Central memory CD4-positive, alpha-beta T cell (primary cell): ENCODE data around the gene SLIRP.
A peak's percentile ranks its signal among the peaks of the same experiment; 100 is the strongest.
"Not testable (repeated sequence)": the region's sequence is repeated elsewhere in the genome, so short reads cannot be mapped to it uniquely, and the experiment has no call there.

Experiments
- DNase-seq: peaks from one replicate; pipeline ENCODE4 v3.0.0; 2022
- total RNA-seq, 3 experiments: gene quantifications; one replicate each; lab custom pipeline; 2026; lab: John Stamatoyannopoulos, UW

The SLIRP gene
- total RNA-seq = 12.0 to 67.5 (median 12.7) reads per million in 3 experiments

GRCh38 chr14:77707724-77708408 lies at the start of gene SLIRP, which contains the start of gene ALKBH1:
Gene SLIRP (plus strand): TSS chr14:77708103. CDS start chr14:77708112, 9 bp downstream.
Gene ALKBH1 (minus strand): TSS chr14:77708023. CDS start chr14:77708004, 19 bp downstream.
- peak; percentile 84 for DNase-seq

DNA sequence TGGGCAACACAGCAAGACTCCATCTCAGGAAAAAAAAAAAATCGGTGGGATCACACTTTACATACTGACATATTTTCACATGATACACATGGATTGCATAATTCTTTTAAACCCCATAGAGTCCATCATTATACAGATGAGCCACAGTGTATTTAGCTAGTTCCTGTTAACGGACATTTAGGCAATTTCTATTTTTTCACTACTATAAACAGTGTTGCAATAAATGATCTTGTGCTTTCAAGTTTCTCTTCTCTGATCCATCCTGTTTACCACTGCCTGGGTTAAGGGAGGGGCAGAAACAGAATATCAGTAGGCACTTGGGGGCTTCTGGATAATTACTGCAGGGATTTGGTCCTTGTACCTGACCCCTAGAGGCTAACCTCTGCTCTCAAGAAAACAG lies 48.1 kb upstream of the SLIRP start:
- DNase-seq = no peak

DNA sequence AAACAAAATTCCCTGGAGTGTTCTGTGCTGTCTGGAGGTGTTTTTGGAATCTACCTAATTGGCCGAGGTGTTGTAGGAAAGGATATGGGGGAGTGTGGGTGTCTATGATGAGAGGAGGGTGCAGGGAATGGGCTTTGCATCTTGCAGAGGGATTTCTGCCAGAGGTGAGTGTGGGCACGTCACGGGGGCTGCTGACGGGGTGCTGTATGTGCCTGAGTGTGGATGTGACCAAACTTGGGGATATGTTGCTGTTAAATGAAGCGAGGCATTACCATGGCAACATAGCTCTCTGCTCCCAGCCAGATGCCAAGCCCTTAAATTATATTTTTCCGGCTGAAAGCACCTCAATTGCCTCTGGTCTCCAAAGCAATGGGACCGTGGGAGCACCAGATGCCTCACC lies 47.1 kb upstream of the SLIRP start:
- DNase-seq = no peak

DNA sequence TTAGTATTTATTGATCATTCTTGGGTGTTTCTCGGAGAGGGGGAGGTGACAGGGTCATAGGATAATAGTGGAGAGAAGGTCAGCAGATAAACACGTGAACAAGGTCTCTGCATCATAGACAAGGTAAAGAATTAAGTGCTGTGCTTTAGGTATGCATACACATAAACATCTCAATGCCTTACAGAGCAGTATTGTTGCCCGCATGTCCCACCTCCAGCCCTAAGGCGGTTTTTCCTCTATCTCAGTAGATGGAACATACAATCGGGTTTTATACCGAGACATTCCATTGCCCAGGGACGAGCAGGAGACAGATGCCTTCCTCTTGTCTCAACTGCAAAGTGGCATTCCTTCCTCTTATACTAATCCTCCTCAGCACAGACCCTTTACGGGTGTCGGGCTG lies 46.3 kb upstream of the SLIRP start:
- DNase-seq = not testable (repeated sequence)

DNA sequence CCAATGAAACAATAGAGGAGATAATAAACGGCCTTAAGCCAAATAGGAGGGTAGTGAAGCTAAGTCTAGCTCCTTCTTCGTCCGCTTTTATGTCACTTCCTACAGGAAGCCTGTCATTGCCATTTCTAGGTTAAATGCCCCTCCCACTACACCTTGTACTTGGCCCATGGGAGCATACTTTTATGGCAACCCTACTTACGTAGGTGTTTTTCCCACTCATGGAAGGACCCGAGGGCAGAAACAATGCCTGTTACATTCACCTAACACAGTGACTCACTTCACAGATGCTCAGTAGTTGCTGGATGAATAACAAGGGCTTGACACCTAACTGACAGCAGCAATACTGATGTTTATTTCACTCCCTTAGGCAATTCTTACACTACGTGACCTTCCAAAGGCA lies 44.6 kb upstream of the SLIRP start:
- no peak for DNase-seq

- DNase-seq = no peak
Measured at GRCh38 chr14:77667331-77667730, 40.6 kb upstream of the SLIRP start.

DNA sequence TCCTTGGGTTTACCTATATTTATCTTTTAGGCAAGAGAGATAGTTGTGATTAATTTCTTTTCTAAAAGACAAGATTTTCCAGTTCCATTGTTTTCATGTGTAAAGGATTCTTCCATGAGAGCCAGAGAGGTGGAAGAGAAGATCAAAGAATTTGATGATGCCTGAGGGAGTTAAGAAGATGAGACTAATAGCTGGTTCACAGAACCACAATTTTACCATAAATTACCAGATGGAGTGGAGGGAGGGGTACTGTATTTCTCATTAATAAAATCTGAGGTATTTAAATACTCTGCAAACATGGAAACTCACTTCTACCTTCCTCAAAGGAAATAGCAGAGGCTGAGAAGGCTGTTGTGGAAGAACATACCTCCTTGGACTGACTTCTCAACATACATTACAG lies 34.7 kb upstream of the SLIRP start:
- no peak for DNase-seq

- DNase-seq = no peak
Measured at GRCh38 chr14:77674931-77675330, 33.0 kb upstream of the SLIRP start.

GRCh38 chr14:77681196-77682157 lies 26.4 kb upstream of the SLIRP start:
- no peak for DNase-seq

- no peak for DNase-seq
Measured at GRCh38 chr14:77682158-77682553, 25.7 kb upstream of the SLIRP start.

DNA sequence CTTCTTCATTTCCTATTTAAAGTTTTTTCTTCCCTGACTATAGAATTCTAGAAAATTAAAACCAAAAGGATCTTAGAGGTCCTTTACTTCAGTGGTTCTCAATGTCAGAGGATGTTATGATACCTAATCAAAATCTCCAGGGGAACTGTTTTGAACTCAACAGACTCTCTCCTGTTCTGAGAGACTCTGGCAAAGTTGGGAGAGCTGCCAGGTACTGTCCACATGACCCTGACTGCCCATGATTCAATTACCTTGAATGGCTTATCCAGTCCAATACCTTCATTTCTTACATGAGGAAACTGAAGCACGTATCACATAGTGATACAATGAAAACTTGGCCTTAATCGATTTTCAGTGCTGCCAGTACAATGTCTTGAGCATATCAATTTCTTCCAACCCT lies 16.6 kb upstream of the SLIRP start:
- DNase-seq = no peak

- DNase-seq = no peak
Measured at GRCh38 chr14:77707355-77707723, 564 bp upstream of the SLIRP start.

DNA sequence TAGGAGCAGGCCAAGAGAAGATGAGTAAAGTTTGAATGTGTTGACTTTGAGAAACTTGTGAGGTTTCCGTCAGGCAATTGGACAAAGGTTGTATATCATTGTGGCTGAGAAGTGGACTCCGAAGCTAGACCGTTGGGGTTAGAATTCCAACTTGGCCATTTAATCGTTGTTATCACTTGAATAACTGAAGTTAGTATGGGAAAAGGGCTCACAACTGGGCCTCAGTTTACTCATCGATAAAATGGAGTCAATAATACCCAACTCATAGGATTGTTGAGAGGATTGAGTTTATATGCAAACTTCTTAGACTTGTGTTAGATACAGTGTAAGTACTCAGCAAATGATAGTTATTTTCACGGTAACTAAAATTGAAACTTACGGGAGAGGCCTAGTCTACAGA lies 846 bp downstream of the SLIRP start:
- DNase-seq = no peak

DNA sequence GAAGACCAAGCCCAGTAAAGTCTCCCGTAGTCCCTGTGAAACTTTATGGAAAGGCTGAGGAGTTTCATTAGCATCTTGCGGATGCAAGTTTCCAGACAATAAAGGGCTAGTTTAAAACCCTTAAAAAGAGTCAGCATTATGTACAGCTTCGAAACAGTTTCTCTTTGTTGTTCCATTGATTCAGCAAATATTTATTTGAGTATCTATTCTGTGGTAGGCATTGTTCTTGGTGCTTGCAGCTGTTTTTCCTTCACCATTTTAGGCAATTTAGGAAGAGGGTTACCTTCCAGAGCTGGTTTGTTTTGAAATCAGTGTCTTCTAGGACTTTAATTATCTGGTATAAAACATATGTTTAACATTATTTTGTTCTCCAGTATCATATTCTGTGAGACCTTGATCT lies 1.5 kb downstream of the SLIRP start:
- DNase-seq = no peak

- DNase-seq = no peak
Measured at GRCh38 chr14:77710364-77710763, 2.5 kb downstream of the SLIRP start.

DNA sequence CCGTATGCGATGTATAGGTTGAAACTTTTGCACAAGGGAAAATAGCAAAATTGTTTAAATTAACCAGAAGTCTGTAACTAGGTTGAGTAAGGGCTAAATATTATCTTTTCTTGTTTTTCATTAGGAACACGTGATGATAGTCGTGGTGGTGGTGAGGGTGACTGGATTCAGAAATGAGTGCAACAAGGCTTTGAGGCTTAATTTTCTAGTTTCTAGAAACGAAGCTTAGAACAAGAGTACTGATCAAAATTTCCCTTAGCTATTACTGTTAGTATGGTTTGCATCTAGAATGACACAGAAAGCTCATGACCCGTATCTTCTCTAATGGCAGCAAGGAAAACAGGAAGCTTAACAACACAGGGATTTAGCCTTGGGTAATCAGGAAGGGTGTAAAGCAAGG lies 7.0 kb downstream of the SLIRP start:
- no peak for DNase-seq

DNA sequence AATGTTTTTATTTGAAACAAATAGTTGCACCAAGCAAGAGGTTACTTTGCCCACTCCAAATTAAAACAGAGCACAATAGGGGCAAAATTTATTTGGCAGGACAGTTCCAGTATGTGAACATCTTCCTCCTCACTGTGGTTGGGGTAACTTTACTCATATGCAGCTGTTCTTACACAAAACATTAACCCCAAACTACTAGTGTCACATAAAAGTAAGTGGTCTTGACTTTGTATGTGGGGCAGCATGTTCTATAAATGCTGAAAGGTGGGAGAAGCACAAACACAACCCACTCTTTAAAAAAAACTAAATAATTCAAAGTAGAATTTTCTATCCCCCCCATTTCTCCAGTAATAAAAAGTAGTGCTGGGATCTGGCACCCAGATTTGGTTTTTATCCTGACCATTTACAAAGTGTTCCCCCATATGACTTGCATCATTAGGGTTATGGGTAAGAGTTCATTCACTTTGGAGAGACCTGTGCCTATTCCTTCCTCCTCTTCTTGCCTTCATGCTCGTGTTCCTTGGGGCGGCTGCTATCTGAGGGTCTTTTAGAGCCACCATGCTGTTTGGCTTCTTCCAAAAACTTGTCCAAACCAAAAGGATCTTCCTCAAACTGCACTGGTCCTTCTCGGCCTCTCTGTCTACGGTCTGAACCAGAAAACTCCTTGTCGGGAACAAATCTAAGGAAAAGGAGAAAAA lies 9.9 kb downstream of the SLIRP start:
- DNase-seq = no peak

- DNase-seq = no peak
Measured at GRCh38 chr14:77721437-77721836, 13.5 kb downstream of the SLIRP start.

DNA sequence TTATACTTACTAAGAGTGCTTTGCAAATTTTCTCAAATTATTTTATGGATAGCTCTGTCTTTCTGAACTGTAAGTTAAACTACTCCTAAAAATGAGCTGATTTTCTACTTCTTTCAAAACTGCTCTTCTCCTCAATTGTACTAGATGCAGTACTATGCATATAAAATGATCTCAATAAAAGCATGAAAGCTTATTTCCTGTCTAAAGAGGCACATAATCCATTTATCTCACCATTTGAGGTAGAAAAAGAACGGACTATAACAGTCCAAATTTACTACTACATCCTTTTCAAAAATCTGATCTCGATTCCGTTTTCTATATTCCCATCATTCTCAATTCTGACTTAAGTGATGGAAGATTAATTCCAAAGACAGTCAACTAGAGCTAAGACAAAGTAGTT lies 14.4 kb downstream of the SLIRP start:
- no peak for DNase-seq

- no peak for DNase-seq
Measured at GRCh38 chr14:77730976-77731497, 23.1 kb downstream of the SLIRP start.

- DNase-seq = no peak
Measured at GRCh38 chr14:77738559-77739250, 30.8 kb downstream of the SLIRP start.

DNA sequence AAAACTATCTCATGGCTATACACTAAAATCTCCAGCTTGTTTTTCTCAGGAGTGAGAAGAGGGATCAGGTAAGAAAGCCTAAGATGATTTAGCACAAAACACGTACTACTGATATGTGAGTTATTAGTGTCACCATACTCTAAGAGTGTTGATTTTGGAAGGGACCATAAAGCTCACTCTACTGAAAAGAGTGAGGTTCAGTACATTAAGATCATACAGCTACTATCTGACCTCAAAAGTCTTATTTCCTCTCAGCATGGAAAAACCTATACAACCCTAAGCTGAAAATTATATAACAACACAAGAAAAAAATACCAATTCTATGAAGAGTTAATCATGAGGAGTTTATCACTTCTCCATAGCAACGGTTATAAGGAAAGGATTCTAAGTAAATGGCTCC lies 33.5 kb downstream of the SLIRP start:
- no peak for DNase-seq
